ENCODE measurements around the gene DERA. TPM values are rescaled to one million over a fixed set of nuclear protein-coding genes. Genes with fewer than 3 reads are reported as not detected.

The DERA gene
- total RNA-seq, 2 experiments from 2014 or later: 24.5 to 28.3 TPM

DNA sequence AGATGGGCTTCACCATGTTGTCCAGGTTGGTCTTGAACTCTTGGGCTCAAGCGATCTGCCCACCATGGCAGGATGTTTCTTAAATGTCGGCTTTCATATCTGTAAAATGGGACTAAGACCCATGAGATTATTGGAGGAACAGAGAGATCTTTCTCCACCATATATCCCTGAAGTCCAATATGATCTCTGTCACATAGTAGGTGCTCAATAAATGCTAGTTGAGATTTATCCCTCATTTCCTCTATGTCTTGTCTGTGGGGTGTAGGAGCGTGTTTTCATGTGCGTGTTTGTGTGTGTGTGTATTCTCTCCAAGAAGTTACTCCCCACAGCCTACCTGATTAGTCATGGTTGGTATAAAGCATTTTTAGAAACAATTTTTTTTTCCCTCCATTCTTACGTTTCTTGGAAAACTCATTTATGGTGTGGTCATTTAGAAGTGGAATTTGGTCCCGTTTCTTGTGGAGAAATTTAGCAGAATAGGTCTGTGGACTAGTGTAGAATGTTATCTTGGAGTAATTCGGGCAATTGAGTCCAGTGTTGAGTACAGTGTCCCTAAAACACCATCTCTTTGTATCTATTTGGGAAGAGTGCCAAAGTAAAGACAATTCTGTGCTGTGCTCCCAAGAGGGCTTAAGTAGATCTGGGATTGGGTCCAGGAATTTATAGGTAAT lies 24.6 kb upstream of the DERA start:
- CTCF ChIA-PET: interaction anchor here (4.0 kb wide), 1 partner anchor 12 kb away, joined by 22 read pairs; no protein-coding TSS in a partner anchor
- POLR2A ChIA-PET: no interaction called here
- ATAC-seq (no peak), DNase-seq (no peak)
- Mint-ChIP-seq H3K36me3 (ENCODE audit: low read depth) (peaks cover 52% of the 10 kb centered on the region), H3K27me3 (no peaks in the 10 kb centered on the region), H3K9me3 (no peaks in the 10 kb centered on the region), H3K27ac (peak overlapping the region; percentile 25), H3K4me3 (no peak overlapping the region), H3K4me1 (ENCODE audit: low read depth) (peaks cover 58% of the 10 kb centered on the region)
- no peak for TF ChIP-seq CTCF (IDR thresholded peaks at IDR 0.05)
- intact Hi-C loops (cut with micrococcal nuclease): no loop called here

DNA sequence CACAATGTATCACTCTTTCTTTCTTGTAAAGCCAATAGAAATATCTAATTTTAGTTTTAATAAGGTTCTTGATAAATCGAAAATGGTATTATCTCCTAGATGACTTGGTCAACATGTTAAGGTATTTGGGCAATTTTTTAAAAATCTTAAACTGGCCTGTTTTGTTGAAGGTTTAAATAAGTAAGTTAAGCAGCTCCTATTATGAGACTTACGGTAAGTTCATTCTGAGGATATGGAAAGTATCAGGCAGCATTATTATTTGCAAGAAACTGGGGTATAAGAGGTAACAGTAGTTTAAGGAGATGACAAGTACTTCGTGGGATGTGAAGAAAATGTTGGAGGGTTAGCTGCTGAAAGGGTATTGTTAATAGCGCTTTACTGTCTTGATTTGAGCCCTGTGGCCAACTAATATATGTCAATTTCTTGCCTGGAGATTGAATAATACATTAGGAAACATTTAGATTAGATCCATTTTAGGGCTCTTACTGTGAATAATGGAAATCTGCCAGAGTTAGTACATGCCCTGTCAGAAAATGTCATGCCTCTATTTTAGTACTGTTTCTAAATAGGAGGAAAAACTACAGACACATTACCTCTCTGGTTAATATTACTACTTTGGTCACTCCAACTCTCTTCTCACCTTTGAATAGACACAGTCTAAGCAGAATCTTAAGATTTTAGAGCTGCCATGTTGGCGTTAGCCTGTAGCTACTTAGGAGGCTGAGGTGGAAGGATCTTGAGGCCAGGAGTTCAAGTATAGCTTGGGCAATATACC lies 23.9 kb upstream of the DERA start:
- intact Hi-C loops (cut with micrococcal nuclease): no loop called here
- peak overlapping the region; percentile 42 for H3K27ac Mint-ChIP-seq
- H3K27me3 Mint-ChIP-seq: no peaks in the 10 kb centered on the region
- H3K4me1 Mint-ChIP-seq (ENCODE audit: low read depth): peaks cover 58% of the 10 kb centered on the region
- no peak for ATAC-seq
- POLR2A ChIA-PET: no interaction called here
- DNase-seq: no peak
- CTCF ChIA-PET: interaction anchor here (1.3 to 4.0 kb wide), 3 partner anchors 11 to 355 kb away, joined by 3 to 22 read pairs (median 5); no protein-coding TSS in a partner anchor
- no peak overlapping the region for H3K4me3 Mint-ChIP-seq
- peaks cover 55% of the 10 kb centered on the region for H3K36me3 Mint-ChIP-seq (ENCODE audit: low read depth)
- H3K9me3 Mint-ChIP-seq: no peaks in the 10 kb centered on the region
- no peak for TF ChIP-seq CTCF (IDR thresholded peaks at IDR 0.05)

- Mint-ChIP-seq H3K9me3 (no peaks in the 10 kb centered on the region), H3K36me3 (ENCODE audit: low read depth) (peaks cover 27% of the 10 kb centered on the region), H3K4me1 (ENCODE audit: low read depth) (peaks cover 15% of the 10 kb centered on the region), H3K27ac (peak overlapping the region; percentile 38), H3K27me3 (no peaks in the 10 kb centered on the region), H3K4me3 (no peak overlapping the region)
- intact Hi-C loops (cut with micrococcal nuclease): no loop called here
- ChIA-PET CTCF (interaction anchor here (1.1 kb wide), 1 partner anchor 303 kb away, joined by 3 read pairs; no protein-coding TSS in a partner anchor), POLR2A (no interaction called here)
- no peak for TF ChIP-seq CTCF (IDR thresholded peaks at IDR 0.05)
- ATAC-seq (no peak), DNase-seq (no peak)
Measured at GRCh38 chr12:15892645-15893259, 18.4 kb upstream of the DERA start.

DNA sequence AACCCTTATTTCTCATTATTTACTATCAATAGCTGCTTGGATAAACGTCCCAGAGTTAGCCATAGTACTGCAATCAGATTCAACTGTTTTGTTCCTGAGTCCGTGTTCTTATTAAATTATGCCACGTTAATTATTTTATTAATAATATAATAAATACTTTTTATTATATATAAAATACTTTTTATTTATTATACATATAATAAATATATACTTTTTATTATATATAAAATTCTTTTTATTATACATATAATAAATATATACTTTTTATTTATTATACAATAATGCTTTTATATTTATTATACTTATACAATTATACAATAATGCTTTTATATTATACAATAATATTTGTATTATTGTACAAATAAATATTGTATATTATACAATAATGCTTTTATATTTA lies 17.9 kb upstream of the DERA start:
- intact Hi-C loops (cut with micrococcal nuclease): no loop called here
- Mint-ChIP-seq H3K27ac (no peak overlapping the region), H3K36me3 (ENCODE audit: low read depth) (peaks cover 27% of the 10 kb centered on the region), H3K9me3 (no peaks in the 10 kb centered on the region), H3K4me3 (no peak overlapping the region), H3K4me1 (ENCODE audit: low read depth) (peaks cover 13% of the 10 kb centered on the region), H3K27me3 (no peaks in the 10 kb centered on the region)
- ATAC-seq (no peak), DNase-seq (no peak)
- ChIA-PET POLR2A (no interaction called here), CTCF (interaction anchor here (1.1 kb wide), 1 partner anchor 303 kb away, joined by 3 read pairs; no protein-coding TSS in a partner anchor)
- TF ChIP-seq CTCF (IDR thresholded peaks at IDR 0.05): no peak
